GM18499 (cell line): ENCODE data around the gene GCC1.
A peak's percentile ranks its signal among the peaks of the same experiment; 100 is the strongest.
"Not testable (repeated sequence)": the region's sequence is repeated elsewhere in the genome, so short reads cannot be mapped to it uniquely, and the experiment has no call there.

ENCODE experiments used
- ATAC-seq: cut with Tn5 transposase; IDR thresholded peaks from one replicate; pipeline ENCODE4 v1.9.1; 2021; ENCODE audit warnings: moderate number of reproducible peaks; ENCODE audit not compliant: insufficient read depth, unreplicated experiment

The GCC1 gene

GRCh38 chr7:127589896-127590295 is 4.5 kb upstream of the GCC1 start:
- no peak for ATAC-seq

DNA sequence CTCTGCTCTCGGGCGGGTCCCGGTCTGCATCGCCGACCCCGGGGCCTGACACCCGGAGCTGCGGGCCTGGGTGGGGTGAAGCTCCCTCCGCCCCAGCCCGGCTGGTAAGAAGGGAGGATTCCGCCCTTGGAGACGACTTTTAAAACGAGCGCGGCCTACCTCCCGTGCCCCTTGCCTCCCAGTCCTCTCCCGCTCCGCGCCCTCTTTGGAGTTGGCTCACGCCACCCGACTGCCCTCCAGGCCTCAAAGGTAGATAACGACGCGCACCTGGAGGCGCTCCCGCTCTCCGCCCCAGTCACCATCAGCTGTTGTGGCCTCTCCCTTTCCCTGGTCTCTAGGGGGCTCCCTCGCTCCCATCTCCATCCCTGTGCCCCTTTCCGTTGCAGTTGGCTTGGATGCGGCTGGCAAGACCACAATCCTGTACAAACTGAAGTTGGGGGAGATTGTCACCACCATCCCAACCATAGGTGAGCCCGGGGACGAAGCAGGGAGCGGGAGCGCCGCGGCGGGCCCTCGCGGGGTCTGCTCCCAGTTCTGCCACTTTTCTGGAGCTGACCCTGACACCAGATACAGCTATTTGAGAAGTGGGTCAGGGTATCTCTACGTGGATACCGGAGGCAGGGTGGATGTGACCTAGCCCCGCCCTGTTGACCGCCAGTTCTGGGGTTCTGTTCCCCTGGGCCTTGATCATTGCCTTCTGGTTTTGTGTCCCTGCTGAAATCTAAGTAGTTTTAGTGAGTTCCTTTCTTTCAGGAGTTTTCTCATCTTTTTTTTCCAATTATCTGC is 3.5 kb upstream of the GCC1 start:
- peak; percentile 0 for ATAC-seq

DNA sequence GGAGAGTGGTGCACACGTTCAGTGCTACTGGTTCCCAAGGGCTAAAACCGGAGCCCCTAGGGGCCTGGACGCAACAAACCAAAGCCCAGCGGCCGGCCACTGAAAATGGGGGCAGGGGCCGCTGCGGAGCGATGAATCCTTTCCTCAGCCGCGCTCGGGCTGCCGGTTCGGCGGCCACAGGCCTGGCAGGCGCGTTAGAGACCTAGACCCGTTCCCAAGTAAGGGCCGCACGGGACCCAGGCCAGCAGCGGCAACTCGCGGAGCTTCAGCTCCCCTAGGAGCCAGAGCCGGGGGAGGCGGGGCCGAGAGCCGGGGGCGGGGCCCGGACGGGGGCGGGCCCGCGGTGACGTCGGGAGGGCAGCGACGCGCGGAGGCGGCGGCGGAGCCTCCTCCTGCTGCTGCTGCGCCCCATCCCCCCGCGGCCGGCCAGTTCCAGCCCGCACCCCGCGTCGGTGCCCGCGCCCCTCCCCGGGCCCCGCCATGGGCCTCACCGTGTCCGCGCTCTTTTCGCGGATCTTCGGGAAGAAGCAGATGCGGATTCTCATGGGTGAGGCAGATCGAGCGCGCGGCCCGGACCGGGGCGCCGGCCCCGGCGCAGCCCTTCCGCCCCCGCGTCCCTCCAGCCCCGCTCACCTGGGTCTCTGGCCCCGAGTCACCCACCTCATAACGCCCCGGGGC is 2.8 kb upstream of the GCC1 start, which contains the start of gene ARF5:
Gene ARF5, plus strand, starts transcription at position 393 of the 678 bp plus-strand sequence. Its CDS starts 88 bp downstream, at position 481.
- peak; percentile 39 for ATAC-seq

DNA sequence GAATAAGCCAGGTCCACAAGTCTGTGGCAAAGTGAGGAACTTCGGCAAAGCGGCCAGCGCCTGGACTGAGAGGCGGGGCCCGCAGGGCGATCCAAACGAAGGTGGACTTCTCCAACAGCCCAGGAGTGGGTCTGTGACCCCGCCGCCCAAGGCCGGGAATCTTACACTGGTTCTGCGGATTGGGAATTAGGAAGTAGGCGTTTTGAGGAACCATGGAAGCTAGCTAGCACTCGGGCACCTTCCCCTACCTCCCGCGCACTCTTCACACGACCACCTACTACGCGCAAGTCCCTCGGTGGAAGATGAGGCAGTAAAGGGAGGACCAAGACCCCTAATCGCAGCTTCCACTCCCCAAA is 2.2 kb upstream of the GCC1 start:
- ATAC-seq, result no peak

DNA sequence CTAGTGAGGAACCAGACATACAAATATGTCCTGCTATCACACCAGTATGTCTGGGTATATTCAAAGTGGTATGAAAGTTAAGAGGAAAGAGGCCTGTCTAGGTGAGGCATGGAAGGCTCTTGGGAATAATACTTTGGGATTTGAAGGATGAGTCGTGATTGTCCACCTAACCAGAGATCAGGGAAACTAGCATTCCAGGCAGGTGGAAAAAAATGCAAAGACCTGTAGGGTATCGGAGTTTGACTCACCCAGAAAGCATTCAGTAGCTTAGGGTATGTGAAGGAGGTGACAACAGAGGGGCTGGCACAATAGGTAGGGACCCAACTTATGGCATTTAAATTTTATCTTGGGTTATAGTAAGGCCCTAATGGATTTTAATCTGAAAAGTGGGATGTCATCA is 950 bp upstream of the GCC1 start:
- no peak for ATAC-seq

- no peak for ATAC-seq
Observed at GRCh38 chr7:127584648-127585043, 750 bp downstream of the GCC1 start.

GRCh38 chr7:127582361-127582760 is 3.0 kb downstream of the GCC1 start:
- ATAC-seq, result no peak

DNA sequence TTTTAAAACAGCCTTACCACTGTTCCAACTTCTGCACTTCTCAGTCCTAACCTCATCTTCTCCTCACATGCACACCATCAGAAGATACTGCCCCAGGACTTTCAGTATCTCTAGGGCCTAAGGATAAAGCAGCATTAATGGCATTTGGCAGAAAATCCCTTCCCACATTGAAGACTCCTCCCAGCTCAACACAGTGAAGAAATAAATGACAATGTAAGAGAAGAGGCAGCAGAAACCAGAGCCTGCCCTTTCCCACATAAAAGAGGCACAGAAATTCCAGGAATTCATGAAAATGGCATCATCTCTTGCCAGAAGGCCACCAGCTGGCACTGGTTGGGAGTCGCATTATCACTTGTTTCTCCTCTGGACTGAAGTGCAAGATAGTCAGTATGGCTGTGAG is 3.7 kb downstream of the GCC1 start:
- no peak for ATAC-seq

- ATAC-seq, result no peak
Observed at GRCh38 chr7:127580612-127581011, 4.8 kb downstream of the GCC1 start.

- ATAC-seq, result no peak
Observed at GRCh38 chr7:127578711-127579275, 6.6 kb downstream of the GCC1 start.

DNA sequence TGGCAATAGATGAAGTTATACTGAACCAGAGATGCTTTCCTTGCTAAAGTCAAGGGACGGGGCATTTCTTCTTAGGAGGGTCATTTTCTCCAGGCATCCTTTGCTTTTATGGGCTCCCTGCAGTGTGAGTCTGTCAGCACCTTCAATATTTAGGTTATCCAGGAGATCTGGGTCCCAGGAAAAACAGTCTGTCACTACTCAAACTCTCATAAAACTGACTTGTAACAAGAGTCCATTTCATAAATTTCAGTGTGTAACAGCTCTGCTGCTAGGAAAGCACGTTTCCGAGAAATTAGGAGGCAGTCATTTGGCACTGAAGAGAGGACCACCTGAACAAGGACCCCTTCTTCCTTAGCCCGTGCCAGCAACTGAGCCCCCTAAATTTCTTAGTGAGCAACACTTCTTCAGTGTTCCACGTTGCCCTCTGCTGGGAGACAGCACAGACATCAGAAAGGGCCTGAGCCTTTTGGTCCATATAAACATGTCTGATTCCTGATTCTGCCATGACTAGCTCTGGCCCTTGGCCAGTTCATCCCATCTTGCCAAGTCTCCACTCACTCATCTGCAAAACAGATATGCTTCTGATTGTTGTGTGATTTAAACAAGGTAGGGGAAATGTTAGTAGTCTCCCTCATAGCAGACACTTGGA is 7.2 kb downstream of the GCC1 start:
- no peak for ATAC-seq

DNA sequence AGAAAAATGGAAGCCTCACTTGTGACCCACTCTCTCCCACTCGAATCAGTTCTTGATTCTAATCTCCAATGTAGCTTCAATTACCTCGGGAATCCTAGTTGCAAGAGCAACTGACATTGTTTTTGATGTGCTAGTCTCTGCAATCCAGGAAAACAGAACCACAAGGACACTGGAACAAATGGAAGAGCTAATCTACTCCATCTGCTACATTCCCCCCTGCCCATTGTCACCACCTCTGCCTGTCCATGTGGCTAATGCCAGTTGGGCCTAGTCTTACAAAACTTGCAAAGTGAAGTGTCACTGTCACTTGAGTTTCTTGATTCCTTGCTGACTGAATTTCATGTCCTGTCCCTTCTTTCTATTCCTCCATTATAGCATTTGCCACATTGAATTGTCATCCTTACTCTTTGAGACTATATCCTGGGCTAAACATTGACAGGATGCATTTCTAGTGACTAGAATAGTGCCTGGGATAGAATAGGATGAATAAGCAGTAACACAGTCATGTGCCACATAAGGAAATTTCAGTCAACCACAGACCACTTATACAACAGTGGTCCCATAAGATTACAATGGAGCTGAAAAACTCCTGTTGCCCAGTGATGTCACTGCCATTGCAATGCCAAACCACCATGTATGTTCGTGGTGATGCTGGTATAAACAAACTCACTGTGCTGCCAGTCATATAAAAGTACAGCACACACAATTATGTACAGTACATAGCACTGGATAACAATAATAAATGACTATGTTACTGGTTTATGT is 13.5 kb downstream of the GCC1 start:
- ATAC-seq, result no peak

DNA sequence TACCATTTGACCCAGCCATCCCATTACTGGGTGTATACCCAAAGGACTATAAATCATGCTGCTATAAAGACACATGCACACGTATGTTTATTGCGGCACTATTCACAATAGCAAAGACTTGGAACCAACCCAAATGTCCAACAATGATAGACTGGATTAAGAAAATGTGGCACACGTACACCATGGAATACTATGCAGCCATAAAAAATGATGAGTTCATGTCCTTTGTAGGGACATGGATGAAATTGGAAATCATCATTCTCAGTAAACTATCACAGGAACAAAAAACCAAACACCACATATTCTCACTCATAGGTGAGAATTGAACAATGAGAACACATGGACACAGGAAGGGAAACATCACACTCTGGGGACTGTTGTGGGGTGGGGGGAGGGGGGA is 17.4 kb downstream of the GCC1 start:
- ATAC-seq, result not testable (repeated sequence)

- no peak for ATAC-seq
Observed at GRCh38 chr7:127566242-127566641, 19.2 kb downstream of the GCC1 start.

- ATAC-seq, result no peak
Observed at GRCh38 chr7:127557803-127558202, 27.6 kb downstream of the GCC1 start.

DNA sequence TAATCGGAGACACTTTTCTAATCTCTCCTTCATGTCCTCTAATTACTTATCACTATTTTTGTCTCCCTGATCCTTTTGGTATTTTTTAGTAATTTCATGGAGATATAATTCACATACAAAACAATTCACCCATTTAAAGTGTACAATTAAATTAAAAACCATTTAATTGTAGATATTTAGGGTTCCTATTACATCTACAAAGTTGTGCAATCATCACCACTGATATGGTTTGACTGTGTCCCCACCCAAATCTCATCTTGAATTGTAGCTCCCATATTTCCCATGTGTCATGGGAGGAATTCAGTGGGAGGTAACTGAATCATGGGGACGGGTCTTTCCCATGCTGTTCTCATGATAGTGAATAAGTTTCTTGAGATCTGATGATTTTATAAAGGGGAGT is 29.0 kb downstream of the GCC1 start:
- no peak for ATAC-seq

GRCh38 chr7:127551941-127552340 is 33.5 kb downstream of the GCC1 start:
- no peak for ATAC-seq

- ATAC-seq, result no peak
Observed at GRCh38 chr7:127550247-127550646, 35.1 kb downstream of the GCC1 start.

GRCh38 chr7:127546313-127546712 is 39.1 kb downstream of the GCC1 start:
- ATAC-seq, result no peak

DNA sequence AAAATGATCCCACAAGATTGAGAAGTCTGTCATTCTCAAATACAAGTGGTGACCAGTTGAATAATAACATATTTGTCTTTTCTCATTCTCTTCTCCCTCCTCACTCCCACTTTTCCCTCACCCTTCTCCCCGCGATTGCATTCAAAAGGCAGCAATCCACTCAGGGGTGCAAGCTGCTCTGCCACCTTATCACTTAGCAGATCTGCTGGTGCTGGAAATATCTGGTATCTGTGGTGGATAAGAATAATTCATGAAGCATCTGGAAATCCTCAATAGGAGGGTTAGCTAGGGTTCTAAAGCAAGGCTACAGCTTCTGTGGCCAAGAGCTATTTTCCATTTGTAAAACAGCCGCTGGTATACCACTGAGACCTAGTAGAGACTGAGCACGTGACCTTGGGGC is 43.8 kb downstream of the GCC1 start:
- ATAC-seq, result no peak
